Central memory CD4-positive, alpha-beta T cell (primary cell): ENCODE data around the gene CHL1.

ENCODE experiments used
- DNase-seq: peaks from one replicate; pipeline ENCODE4 v3.0.0; 2022
- total RNA-seq, 3 experiments: gene quantifications; one replicate each; lab custom pipeline; 2026; lab: John Stamatoyannopoulos, UW

Gene CHL1, protein sequence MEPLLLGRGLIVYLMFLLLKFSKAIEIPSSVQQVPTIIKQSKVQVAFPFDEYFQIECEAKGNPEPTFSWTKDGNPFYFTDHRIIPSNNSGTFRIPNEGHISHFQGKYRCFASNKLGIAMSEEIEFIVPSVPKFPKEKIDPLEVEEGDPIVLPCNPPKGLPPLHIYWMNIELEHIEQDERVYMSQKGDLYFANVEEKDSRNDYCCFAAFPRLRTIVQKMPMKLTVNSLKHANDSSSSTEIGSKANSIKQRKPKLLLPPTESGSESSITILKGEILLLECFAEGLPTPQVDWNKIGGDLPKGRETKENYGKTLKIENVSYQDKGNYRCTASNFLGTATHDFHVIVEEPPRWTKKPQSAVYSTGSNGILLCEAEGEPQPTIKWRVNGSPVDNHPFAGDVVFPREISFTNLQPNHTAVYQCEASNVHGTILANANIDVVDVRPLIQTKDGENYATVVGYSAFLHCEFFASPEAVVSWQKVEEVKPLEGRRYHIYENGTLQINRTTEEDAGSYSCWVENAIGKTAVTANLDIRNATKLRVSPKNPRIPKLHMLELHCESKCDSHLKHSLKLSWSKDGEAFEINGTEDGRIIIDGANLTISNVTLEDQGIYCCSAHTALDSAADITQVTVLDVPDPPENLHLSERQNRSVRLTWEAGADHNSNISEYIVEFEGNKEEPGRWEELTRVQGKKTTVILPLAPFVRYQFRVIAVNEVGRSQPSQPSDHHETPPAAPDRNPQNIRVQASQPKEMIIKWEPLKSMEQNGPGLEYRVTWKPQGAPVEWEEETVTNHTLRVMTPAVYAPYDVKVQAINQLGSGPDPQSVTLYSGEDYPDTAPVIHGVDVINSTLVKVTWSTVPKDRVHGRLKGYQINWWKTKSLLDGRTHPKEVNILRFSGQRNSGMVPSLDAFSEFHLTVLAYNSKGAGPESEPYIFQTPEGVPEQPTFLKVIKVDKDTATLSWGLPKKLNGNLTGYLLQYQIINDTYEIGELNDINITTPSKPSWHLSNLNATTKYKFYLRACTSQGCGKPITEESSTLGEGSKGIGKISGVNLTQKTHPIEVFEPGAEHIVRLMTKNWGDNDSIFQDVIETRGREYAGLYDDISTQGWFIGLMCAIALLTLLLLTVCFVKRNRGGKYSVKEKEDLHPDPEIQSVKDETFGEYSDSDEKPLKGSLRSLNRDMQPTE (N-terminal part only)
- 0 to 0.11 (median 0) reads per million in 3 experiments for total RNA-seq

DNA sequence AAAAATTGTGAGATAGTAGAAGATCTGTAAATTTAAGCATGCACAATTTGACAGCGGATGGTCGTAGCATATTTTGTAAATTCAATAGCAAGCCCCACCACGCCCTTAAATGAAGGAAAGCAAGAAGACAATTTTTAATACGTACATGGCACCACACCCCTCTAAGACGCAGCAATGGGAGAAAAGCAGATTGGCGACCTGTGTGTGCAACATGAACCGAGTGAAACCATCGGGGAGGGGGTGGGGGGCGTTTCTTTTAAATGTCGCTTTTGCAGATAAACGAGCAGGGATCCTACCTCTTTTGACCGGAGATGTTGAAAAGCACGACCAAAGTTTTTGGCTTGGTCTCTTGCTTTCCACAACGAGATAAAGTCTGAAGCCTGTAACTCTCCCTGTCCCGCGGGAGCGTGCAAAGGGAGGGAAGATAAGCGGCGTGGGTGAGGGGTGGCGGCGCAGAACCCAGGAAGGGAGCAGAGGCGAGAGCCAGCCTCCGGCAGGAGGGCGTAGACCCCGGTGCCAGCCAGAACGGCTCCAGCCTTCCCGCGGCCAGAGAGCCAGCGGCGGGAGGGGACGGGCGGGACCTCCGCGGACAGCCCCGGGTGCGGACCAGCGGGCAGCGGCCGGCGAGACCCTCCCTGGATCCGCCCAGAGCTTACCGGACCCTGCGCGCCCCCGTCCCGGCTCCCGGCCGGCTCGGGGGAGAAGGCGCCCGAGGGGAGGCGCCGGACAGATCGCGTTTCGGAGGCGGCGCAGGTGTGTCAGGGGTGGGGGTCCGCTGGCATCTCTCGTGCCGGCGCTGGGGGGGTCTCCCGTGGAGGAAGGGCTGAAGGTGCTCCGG is at the start of gene CHL1:
Gene CHL1, plus strand, starts transcription at position 453 of the 838 bp plus-strand sequence. CDS start 123,014 bp downstream, outside the sequence.
- no peak for DNase-seq

DNA sequence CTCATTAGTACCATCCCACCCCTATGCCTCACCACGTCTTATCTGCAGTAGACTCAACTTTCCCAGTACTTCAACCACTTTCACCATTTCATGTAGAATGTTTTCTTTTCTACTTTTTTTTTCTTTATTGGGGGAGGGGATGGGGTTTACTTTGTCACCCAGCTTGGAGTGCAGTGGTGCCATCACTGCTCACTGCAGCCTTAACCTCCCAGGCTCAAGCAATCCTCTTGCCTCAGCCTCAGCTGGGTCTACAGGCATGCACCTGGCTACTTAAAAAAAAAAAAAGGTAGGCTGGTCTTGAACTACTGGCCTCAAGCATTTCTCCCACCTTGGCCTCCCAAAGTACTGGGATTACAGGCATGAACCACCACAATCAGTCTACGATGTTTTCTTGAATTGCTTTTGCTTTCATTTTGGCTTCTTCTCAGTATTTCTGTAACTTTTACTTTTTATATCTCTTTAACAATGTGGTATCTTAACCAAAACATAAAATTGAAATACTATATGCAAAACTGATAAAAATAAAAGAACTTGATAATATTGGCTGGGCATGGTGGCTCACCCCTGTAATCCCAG is 44.9 kb upstream of the CHL1 start:
- no peak for DNase-seq

DNA sequence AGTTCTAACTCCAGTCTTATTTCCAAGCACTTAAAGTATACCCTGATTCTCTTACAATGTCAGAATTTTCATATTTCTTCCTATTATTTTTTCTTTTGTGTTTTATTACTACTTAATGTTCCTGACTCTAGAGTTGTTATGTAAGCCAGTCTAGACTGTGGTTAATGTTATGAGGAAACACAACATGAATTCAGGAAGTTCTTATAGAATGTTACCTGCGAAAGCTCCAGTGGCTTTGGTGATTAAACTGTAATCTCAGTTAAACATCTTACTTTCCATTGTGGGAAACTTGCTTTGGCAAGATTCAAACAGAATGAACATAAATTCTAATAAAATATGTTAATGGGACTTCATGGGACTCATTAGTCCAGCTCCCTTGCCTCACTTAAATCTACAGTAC is 36.6 kb upstream of the CHL1 start:
- no peak for DNase-seq

DNA sequence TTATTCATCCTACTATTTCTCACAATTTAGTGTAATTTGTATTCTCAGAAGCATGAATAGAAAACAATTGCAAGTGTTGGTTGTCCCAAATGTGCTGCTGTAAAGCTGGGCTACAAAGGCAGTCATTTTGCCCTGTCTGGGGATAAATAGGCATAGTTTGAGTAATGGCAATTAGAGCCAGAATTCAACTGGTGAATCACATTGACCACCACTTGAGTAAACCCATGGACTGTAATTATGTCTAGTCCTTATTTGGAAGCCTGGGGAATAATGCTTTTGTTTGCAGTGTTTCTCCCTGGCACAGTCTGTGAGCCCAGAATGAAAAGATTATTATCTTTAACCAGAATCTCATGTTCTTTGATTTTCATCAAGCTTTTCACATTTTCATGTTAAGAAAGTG is 30.5 kb upstream of the CHL1 start:
- no peak for DNase-seq

DNA sequence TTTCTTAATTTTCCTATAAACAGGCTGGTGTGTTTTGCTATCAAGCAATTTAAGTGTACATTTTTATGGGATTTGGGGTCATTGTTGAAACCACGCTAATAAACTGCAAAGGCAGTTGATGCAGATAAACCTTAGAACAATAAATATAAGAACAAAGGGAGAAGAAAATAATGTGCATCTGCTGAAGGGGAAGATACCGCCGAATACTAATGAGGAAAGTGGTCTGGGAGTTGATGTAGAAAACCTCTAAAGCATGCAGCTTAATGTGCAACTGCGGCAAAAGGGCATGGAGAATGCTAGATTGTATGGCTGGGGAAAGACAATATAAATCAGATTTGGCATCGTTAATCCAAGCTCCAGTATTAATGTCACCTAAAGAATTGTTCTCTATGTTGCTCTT is 29.8 kb upstream of the CHL1 start:
- DNase-seq = no peak

DNA sequence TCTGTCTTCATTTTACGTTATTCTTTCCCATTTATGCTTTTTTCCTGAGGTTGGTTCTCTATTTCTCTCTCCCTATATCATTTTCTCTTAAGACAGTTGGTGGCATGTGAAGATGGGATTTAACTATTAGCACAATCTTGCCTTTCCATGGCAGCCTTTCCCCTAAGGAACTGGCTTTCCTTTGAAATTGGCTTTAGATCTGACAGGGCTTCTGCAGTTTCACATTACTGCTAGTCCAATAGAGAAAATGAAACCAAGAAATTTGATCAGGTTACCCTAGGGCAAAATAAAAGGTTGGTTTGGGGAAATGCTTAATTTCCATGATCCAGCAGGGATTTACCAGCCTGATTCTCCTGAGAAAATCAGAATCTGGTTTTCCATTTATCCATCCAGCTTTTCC is 22.7 kb upstream of the CHL1 start:
- DNase-seq = no peak

DNA sequence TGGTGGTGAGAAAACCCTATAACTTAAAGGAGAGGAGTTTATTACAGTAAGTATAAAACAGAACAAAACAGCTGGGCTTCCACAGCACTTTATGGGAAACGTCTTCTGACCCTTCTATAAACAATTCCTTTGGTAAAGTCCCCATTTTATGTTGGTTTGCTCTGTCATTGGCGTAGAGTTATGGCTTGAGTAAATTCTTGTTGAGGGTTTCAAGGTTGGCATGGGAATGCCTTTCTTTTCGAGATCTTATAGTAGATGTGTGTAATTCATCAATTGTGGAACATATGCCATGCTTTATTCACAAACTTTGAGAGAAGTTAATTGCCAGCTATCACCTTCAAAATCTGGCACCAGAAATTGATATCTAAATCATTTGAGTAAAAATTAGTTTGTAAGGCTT is 11.6 kb upstream of the CHL1 start:
- DNase-seq = no peak

DNA sequence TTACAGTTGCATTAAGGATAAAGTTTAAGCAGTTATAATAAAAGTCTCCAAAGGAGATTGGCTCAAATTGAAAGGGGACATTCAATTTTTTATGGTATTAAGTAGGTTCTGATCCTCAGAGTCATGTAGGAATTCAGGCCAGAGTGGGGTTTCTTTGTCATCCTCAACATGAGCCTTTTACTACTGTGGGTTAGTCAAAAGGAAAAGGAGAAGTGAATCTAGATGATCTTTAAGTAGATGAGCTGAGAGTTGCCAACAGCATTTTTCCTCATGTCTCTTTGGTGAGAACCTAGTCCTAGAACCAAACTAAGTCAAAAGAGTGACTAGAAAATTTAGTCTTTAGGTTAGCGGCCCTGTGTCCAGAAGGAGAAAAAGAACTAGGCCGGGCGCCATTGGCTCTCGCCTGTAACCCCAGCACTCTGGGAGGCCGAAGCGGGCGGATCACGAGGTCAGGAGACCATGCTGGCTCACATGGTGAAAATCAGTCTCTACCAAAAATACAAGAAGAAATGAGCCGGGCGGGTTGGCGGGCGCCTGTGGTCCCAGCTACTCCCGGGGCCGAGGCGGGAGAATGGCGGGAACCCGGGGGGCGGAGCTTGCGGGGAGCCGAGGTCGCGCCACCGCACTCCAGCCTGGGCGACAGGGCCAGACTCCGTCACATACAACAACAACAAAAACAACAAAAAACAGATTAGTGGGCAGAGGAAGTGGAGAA is 4.2 kb upstream of the CHL1 start:
- DNase-seq = no peak

DNA sequence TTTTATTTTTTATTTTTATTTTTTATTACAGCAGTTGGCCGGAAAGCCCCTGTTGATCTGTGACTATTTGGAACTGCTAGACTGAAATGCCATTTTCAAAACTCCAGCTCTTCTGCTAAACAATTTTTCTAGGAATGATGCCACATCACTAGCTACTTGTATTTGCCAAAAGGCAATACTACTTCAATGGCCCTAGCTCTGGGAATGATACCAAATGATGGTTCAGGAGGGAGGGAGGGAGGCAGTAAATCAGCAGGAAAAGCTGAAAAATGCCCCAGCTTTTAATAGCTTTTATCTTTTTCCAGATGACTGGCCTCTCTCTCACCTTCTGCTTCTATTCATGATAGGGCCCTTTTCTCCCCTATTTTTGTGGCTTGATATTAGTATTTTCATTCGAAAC is 2.6 kb upstream of the CHL1 start:
- DNase-seq = no peak

DNA sequence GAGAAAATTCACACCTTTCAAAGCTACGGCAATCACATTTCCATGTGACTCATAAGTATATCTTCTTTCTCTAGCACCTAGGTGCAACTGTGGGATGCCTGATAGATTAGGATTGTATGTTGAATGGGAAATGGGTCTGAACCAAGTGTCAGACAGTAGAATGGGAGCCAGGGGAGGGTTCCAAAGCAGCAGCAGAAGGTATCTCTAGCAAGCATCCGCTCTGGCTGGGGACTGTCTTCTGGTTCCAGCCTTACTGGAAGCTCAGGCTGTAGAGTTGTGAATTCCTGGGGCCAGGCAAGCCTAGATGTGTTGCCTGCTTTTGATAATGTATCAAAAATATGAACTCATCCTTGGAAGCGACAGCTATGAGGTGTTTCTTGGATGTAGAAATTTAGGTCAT is 2.1 kb upstream of the CHL1 start:
- no peak for DNase-seq

DNA sequence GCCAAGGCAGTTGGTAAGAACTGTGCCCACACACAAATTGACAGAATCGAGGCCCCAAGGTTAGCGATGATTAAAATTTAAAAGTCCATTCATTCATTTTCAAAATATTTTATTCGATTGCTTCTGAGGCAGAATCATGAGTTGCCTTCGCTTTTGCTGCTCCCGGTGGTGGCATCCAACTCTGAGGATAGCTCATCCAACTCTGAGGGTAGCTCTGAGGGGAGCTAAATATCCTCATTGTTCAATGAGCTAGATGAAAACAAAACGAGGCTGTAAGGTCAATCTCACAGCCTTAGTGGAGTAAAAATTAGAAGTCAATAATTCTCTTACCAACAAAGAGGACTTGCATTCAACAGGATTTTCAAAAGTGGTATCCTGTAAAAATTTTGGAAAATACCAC is 897 bp upstream of the CHL1 start:
- no peak for DNase-seq

DNA sequence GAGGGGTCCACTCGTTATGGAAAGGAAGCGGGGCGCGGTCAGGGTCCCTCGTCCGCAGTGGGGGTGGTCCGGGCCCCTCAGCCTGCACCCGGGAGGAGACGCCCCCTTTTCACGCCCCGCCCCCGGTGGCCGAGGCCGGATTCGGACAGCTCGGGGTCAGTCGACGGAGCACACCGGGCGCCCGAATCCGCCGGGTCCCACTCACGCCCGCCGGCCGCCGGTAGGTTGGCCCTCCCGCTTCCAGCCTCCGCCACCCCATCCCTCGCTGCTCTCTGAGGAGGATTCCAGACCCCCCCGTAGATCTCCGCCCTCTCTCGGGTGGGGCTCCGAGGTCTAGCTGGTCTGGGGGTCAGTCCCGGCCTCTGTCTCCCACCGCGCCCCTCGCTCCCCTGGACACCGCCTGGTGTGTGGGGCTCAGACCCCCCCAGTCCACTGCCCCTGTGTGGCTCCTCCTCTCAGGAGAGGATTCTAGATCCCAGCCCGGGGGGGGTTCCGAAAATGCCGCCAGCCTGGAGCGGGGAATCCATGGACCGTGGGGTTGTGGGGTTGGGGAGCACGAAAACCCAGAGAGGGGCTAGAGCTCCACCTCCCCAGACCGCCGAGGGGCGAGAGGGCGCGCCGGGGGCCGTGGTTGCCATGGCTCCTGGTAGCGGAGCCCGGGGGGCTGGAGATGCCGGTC is 725 bp downstream of the CHL1 start:
- no peak for DNase-seq

DNA sequence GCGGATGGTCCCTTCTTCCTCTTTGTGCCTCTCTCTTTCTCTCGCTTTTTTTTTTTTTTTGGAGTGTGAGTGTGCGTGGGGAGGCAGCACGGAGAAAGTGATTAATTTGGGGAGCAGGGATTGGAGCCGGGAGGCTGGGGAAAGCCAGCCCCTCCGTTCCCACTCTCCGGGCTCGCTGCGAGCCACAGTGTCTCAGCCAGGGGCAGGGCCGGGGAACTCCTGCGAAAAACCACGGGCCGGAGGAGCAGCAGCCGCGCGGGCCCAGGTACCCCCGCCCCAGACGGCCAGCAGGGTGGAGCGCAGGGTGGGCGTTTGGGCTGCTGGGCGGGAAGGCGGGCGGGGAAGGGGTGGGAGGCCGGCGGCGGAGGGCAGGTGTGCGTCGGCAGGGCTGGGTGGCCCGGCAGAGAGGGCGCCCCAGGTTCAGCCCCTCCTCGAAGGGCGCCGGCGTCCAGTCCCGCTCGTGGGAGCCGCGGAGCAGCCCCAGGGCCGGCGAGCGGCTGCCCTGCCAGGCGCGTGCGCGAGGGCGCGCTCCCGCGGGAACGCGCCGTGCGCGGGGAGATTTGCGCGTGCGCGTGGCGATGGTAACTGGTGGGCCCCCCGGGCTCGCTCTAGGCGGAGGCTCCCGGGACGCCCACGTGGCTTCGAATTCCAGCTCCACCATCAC is 1.4 kb downstream of the CHL1 start:
- no peak for DNase-seq

DNA sequence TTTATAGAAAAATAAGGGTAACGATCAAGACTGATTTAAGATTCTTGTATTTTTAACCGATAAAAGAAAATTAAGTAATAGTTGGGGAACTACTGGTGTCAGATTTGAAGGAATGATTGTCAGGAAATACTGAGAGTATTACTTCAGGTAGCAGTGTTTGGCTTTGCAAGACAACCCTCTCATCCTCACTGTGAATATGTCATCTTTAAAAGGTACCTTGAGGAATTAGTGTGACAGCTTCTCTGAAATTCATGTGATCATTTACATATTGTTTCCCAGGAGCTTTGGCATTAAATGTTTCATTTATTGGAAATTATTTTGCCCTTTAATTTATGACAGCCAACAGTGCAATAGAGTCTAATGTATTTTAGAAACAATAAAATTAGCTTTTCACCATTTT is 3.3 kb downstream of the CHL1 start:
- no peak for DNase-seq

DNA sequence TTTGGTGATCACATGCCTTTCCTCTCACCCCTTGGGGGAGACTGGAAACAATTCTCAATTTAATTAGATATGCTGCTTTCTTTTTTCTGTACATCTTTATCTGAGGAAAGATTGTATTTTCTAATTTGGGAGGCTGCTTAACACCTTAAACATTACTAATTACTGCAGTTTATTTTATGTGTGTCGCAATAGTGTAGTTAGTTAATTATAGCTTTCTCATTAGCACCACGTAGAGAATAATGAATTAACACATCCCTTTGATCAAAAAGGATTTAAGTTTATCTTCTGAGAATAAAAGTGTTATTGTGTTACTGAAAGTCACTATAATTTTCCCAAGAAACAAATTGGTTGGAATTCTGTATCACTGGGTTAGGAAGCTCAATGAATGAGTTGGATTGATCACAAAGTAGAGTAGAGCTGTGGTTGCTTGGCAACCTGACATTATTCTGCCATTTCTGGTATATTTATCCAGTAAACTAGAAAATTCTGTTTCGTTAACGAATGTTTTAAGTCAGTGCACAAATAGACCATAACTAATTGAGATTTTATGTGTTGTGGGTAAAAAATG is 4.3 kb downstream of the CHL1 start:
- DNase-seq = no peak

DNA sequence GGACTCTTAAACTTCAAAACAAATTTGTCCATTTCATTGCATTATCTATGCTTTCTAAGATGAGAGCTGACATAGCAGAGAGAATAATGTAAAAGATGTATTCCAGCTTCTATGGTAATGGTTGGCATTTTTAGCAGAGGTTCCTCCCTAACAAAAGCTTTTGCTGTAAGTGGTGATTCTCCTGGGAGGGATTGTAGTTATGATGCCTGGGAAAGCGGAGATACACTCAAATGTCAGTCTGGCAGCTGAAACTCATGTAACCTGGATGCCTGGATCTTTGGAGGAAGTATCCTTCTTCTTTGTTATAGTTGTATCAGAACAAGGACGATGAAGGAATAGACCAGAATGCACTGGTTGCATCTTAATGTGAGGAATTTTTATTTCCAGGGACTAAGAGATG is 7.5 kb downstream of the CHL1 start:
- DNase-seq = no peak

DNA sequence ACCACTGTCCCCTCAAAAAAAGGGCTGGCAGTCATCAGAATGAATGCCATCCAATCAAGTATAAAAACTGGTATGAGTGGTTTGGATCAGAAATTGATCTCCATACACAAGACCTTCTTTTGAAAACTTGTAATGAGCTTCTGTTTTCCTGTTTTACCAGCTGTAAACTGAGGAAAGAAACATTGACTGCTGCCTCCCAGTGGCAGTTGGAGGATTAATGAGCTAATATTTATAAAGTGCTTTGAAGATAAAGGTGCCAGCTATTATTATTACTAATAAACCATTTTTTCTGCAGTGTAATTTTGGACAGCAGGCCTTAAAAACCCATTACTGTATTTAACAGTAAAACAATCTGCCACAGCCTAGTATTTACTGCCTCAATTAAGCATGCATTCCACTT is 11.4 kb downstream of the CHL1 start:
- no peak for DNase-seq

DNA sequence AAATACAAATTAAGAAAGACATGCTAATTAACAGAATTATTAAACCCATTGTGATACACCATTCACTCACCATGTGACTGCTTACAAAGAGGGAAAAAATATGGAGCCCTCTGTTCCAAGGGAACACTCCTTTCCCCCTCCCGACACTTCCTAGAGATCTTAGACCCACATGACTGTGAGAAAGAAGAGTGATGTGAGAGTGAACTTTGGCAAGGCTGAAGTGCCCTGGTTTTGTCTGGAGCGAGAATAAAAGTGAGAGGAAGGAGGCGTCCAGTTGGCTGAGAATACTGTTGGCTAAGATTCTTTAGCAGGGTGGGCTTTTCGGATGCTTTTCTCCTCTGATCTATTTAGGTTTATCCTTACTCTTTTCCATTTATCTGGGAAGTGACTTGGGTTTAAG is 14.1 kb downstream of the CHL1 start:
- no peak for DNase-seq

DNA sequence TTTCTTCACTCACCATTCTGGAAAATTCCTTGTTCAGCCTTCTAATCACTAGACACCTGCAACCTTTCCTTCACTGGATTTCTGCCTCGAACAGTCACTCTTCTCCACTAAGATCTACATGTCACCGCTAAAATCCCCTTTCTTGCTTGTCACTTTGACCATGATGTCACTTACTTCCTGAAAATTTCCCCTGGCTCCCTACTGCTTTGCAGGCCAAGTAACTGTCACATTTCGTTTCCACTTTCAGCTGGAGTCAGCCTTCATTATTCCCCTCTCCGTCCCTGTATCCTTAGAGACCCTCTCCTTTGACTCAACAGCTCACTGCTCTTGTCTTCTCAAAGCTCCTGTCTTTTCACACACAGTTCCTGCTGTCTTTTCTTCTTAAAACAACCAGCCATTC is 15.9 kb downstream of the CHL1 start:
- DNase-seq = no peak
